GM13976 (cell line): ENCODE results near the gene TECTB.

Source experiments
- DNase-seq: peaks from one replicate; pipeline ENCODE4 v3.0.0; 2012; ENCODE audit warnings: low spot score
- CTCF ChIP-seq: IDR thresholded peaks from 2 replicates; pipeline ENCODE4 v1.5.1; 2012; ENCODE audit warnings: borderline replicate concordance, mild to moderate bottlenecking; ENCODE audit not compliant: insufficient read depth; ENCODE audit errors: extremely low read depth, missing control alignments, control extremely low read depth
- in situ Hi-C: fragments of 300-500 bp; cut with MboI; formaldehyde crosslinking; loops from one replicate; pipeline ENCODE4 v1.12.0; 2022; ENCODE audit warnings: low sequenced_read_pairs, mixed read lengths, inconsistent platforms; ENCODE audit not compliant: unreplicated experiment

TECTB gene

GRCh38 chr10:112311481-112311880 is 28.3 kb downstream of the TECTB start:
- no peak for DNase-seq
- in situ Hi-C loops: loop anchor here (25.0 kb wide), 1 partner anchor 174 kb away; no protein-coding TSS in a partner anchor

GRCh38 chr10:112313234-112313633 is 30.0 kb downstream of the TECTB start:
- no peak for TF ChIP-seq CTCF
- no peak for DNase-seq
- in situ Hi-C loops: loop anchor here (25.0 kb wide), 1 partner anchor 176 kb away; no protein-coding TSS in a partner anchor

More at GRCh38 chr10:112311481-112311880, 28.3 kb downstream of the TECTB start:
- no peak for TF ChIP-seq CTCF

GRCh38 chr10:112313911-112314310 is 30.7 kb downstream of the TECTB start:
- no peak for TF ChIP-seq CTCF
- no peak for DNase-seq
- in situ Hi-C loops: loop anchor here (25.0 kb wide), 1 partner anchor 177 kb away; no protein-coding TSS in a partner anchor

- TF ChIP-seq CTCF: peak; percentile 78
- peak; percentile 75 for DNase-seq
- in situ Hi-C loops: loop anchor here (25.0 kb wide), 1 partner anchor 178 kb away; no protein-coding TSS in a partner anchor
Observed at GRCh38 chr10:112314822-112315474, 31.7 kb downstream of the TECTB start.

- TF ChIP-seq CTCF: no peak
- in situ Hi-C loops: no loop called here
- DNase-seq: no peak
Observed at GRCh38 chr10:112327678-112328077, 44.5 kb downstream of the TECTB start.

- no peak for TF ChIP-seq CTCF
- DNase-seq: peak; percentile 45
- in situ Hi-C loops: no loop called here
Observed at GRCh38 chr10:112330162-112330561, 47.0 kb downstream of the TECTB start.

GRCh38 chr10:112330607-112331160 is 47.5 kb downstream of the TECTB start:
- no peak for DNase-seq
- in situ Hi-C loops: no loop called here
- no peak for TF ChIP-seq CTCF
